Measurements from ENCODE around the gene SHLD1. TPM values are rescaled to one million over a fixed set of nuclear protein-coding genes. Genes with fewer than 3 reads are reported as not detected.
"Not testable (repeated sequence)": the region's sequence is repeated elsewhere in the genome, so short reads cannot be mapped to it uniquely, and the experiment has no call there.

Gene SHLD1
- total RNA-seq, 1 donor from 2014 or later: 7.1 TPM

DNA sequence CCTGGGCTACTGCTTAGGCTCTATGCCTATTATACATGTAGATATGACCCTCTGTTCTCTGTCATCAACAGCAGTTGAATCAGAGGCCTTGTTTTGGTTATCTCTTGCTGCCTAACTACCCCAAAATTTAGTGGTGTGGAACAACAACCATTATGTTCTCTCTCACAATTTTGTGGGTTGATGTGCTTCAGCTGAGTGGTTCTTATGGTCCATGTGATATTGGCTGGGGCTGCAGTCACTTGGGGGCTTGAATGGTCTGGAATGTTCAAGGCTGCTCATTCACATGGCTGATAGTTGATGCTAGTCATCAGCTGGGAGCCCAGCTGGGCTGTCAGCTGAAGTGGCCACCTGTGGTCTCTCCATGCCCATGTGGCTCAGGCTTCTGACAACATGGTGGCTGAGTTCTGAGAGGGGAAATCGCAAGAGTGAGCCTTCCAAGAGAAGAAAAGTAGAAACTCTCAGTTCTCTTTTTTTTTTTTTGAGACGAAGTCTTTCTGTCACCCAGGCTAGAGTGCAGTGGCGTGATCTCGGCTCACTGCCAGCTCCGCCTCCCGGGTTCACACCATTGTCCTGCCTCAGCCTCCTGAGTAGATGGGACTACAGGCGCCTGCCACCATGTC, 47.8 kb downstream of the SHLD1 start:
- Mint-ChIP-seq H3K4me3 (ENCODE audit: unreplicated experiment) (no peak overlapping the region), H3K27me3 (ENCODE audit: unreplicated experiment) (no peaks in the 10 kb centered on the region), H3K36me3 (ENCODE audit: low read depth, unreplicated experiment) (no peaks in the 10 kb centered on the region), H3K4me1 (ENCODE audit: unreplicated experiment) (peaks cover 6% of the 10 kb centered on the region), H3K27ac (ENCODE audit: unreplicated experiment) (no peak overlapping the region), H3K9me3 (ENCODE audit: unreplicated experiment) (no peaks in the 10 kb centered on the region)
- TF ChIP-seq, protein P1, sequence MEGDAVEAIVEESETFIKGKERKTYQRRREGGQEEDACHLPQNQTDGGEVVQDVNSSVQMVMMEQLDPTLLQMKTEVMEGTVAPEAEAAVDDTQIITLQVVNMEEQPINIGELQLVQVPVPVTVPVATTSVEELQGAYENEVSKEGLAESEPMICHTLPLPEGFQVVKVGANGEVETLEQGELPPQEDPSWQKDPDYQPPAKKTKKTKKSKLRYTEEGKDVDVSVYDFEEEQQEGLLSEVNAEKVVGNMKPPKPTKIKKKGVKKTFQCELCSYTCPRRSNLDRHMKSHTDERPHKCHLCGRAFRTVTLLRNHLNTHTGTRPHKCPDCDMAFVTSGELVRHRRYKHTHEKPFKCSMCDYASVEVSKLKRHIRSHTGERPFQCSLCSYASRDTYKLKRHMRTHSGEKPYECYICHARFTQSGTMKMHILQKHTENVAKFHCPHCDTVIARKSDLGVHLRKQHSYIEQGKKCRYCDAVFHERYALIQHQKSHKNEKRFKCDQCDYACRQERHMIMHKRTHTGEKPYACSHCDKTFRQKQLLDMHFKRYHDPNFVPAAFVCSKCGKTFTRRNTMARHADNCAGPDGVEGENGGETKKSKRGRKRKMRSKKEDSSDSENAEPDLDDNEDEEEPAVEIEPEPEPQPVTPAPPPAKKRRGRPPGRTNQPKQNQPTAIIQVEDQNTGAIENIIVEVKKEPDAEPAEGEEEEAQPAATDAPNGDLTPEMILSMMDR (IDR thresholded peaks at IDR 0.05; ENCODE audit: unreplicated experiment): no peak
- DNase-seq (ENCODE audit: low spot score): no peak

DNA sequence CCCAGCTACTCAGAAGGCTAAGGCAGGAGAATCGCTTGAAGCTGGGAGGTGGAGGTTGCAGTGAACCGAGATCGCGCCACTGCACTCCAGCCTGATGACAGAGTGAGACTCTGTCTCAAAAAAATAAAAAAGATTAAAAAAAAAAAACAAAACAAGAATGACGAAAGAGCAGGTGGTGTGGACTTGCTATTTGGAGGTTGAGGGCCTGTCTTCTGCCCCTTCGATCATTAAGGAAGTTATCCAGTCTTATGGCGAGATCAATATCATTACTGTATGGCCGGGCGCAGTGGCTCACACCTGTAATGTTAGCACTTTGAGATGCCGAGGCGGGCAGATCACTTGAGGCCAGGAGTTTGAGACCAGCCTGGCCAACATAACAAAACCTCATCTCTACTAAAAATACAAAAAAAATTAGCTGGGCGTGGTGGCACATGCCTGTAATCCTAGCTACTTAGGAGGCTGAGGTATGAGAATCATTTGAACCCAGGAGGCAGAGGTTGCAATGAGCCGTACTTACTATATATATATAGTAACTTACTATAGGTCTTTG, 53.6 kb downstream of the SHLD1 start:
- not testable (repeated sequence) for H3K27me3 Mint-ChIP-seq (ENCODE audit: unreplicated experiment); H3K9me3 Mint-ChIP-seq (ENCODE audit: unreplicated experiment); H3K27ac Mint-ChIP-seq (ENCODE audit: unreplicated experiment); H3K36me3 Mint-ChIP-seq (ENCODE audit: low read depth, unreplicated experiment); H3K4me3 Mint-ChIP-seq (ENCODE audit: unreplicated experiment); DNase-seq (ENCODE audit: low spot score)
- H3K4me1 Mint-ChIP-seq (ENCODE audit: unreplicated experiment): peaks cover 36% of the 10 kb centered on the region

DNA sequence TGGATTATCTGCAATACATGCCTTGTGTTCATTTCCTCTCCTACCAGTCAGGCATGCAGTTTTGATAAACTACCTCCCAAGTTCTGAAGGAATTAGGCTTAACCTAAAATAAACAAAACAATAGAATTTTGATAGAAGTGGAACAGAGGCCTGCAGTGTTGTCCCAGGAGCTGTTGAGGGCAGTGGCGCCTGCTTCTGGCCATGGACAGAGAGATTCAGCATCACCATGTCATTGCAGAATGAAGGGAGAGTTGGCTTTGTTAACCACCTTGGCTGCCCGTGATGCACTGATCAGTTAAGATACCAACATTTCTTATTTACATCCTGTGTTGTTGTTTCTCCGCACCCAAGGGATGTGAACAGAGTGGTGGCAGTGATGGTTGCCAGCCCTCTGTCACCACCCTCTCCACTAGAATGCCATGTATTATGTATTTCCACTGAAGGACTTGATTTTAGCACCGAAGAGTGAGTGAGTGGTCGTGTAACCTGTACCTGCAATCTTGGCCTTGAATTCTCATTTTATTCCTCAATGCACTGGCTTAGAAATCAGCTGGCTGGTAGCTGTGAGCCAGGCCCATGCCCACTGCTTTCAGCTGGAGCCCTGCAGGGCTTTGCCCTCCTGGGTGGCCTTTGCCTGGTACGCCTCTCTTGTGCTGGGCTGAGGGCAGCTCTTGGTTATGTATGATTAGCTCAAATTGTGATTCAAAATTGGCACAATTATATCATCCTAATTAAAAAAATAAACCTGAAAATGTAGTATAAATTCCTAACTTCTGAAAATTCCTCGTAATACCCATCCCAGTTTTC, 56.5 kb downstream of the SHLD1 start:
- no peaks in the 10 kb centered on the region for H3K36me3 Mint-ChIP-seq (ENCODE audit: low read depth, unreplicated experiment)
- no peak for DNase-seq (ENCODE audit: low spot score)

DNA sequence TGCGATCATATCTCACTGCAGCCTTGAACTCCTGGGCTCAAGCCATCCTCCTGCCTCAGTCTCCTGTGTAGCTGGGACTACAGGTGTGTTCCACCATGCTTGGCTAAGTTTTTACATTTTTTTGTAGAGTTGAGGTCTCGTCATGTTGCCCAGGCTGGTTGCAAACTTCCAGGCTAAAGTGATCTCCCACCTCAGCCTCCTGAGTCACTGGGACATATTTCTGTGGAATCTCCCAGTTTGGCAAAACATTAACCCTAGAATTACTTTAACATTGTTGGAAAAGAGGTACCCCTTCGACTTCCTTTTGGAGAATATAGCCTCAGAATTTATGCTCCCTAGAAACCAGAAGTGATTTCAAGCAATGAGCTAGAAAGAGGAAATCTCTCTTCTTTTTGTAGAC, 57.2 kb downstream of the SHLD1 start:
- TF ChIP-seq, protein P1 (IDR thresholded peaks at IDR 0.05; ENCODE audit: unreplicated experiment): no peak
- H3K36me3 Mint-ChIP-seq (ENCODE audit: low read depth, unreplicated experiment): no peaks in the 10 kb centered on the region
- no peak overlapping the region for H3K4me3 Mint-ChIP-seq (ENCODE audit: unreplicated experiment)
- H3K27me3 Mint-ChIP-seq (ENCODE audit: unreplicated experiment): no peaks in the 10 kb centered on the region
- H3K4me1 Mint-ChIP-seq (ENCODE audit: unreplicated experiment): peaks cover 37% of the 10 kb centered on the region
- H3K9me3 Mint-ChIP-seq (ENCODE audit: unreplicated experiment): no peaks in the 10 kb centered on the region
- DNase-seq (ENCODE audit: low spot score): no peak
- H3K27ac Mint-ChIP-seq (ENCODE audit: unreplicated experiment): no peak overlapping the region

More for the DNA sequence above, 56.5 kb downstream of the SHLD1 start:
- H3K27ac Mint-ChIP-seq (ENCODE audit: unreplicated experiment): no peak overlapping the region
- H3K4me1 Mint-ChIP-seq (ENCODE audit: unreplicated experiment): peaks cover 41% of the 10 kb centered on the region
- H3K4me3 Mint-ChIP-seq (ENCODE audit: unreplicated experiment): no peak overlapping the region
- H3K9me3 Mint-ChIP-seq (ENCODE audit: unreplicated experiment): no peaks in the 10 kb centered on the region
- TF ChIP-seq, protein P1 (IDR thresholded peaks at IDR 0.05; ENCODE audit: unreplicated experiment): no peak
- no peaks in the 10 kb centered on the region for H3K27me3 Mint-ChIP-seq (ENCODE audit: unreplicated experiment)

DNA sequence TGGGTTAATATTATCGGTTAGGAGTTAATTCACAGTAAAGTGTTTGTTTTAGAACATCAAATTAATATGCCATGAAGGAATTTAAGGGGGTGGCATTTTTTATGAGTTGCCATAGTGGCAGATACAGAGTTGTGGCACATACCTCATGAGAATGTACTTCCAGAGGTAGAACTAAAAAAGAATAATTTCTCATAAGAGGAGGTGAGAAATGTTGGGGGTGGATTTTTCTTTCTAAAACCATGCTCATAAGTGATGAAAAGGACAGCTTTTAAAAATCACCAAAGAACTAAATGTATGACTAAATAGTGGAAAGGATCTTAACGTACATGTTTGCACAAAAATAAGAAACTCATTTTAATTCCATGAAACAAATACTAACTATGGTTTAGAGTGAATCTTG, 58.7 kb downstream of the SHLD1 start:
- TF ChIP-seq, protein P1 (IDR thresholded peaks at IDR 0.05; ENCODE audit: unreplicated experiment): no peak
- H3K27me3 Mint-ChIP-seq (ENCODE audit: unreplicated experiment): no peaks in the 10 kb centered on the region
- H3K4me3 Mint-ChIP-seq (ENCODE audit: unreplicated experiment): no peak overlapping the region
- no peaks in the 10 kb centered on the region for H3K36me3 Mint-ChIP-seq (ENCODE audit: low read depth, unreplicated experiment)
- peaks cover 34% of the 10 kb centered on the region for H3K4me1 Mint-ChIP-seq (ENCODE audit: unreplicated experiment)
- DNase-seq (ENCODE audit: low spot score): no peak
- no peaks in the 10 kb centered on the region for H3K9me3 Mint-ChIP-seq (ENCODE audit: unreplicated experiment)
- H3K27ac Mint-ChIP-seq (ENCODE audit: unreplicated experiment): no peak overlapping the region
